ENCODE data around the gene GPR89A.

GPR89A gene

DNA sequence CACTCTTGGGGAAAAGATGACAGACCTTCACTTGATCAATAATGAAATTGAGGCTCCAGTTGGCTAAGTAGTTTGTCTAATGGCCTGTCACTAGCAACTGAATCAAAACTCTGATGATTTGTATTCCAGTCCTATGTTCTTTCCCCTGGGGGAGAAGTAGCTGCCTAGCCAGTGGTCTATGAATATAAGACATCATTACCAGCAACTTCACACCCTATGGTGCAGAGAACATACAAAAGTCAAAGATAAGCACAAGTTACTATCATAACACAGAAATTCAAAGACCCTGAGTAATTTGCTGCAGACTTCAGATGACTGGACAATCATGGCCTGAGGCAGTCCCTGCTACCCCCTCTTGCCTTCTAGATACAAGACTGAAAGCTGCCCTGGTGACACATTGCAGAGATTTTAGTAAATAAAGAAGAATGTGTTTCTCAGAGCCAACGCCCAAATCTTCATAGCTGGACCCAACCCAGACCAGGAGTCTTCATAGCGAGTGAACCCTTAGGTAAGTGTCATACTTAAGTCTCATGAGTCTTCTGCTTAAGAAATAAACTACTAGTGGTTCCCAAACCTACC lies 98.4 kb downstream of the GPR89A start:
- Histone ChIP-seq H3F3A (ENCODE audit: insufficient read depth, low read length) (no peaks in the 10 kb centered on the region), H3K9me2 (ENCODE audit: low read depth, low read length) (no peaks in the 10 kb centered on the region), H3K36me3 (ENCODE audit: insufficient read depth, low read length) (no peaks in the 10 kb centered on the region), H3K4me2 (ENCODE audit: low read length) (no peak overlapping the region), H3K27ac (ENCODE audit: low read depth, low read length, poor library complexity, severe bottlenecking) (no peak overlapping the region), H4K20me1 (ENCODE audit: insufficient read depth, low read length) (no peaks in the 10 kb centered on the region), H3K27me3 (ENCODE audit: insufficient read depth, low read length) (no peaks in the 10 kb centered on the region), H3K79me2 (ENCODE audit: insufficient read depth, low read length) (no peaks in the 10 kb centered on the region), H3K9me3 (ENCODE audit: low read length) (no peaks in the 10 kb centered on the region), H3K4me3 (ENCODE audit: low read depth, low read length, poor library complexity, severe bottlenecking) (no peak overlapping the region), H2AFZ (ENCODE audit: low read length) (no peak overlapping the region), H3K4me1 (ENCODE audit: insufficient read depth, low read length, severe bottlenecking) (no peaks in the 10 kb centered on the region), H3K9ac (ENCODE audit: low read length) (no peak overlapping the region)
- TF ChIP-seq CTCF (IDR thresholded peaks at IDR 0.05; ENCODE audit: low read length) (no peak), EZH2 (IDR thresholded peaks at IDR 0.05; ENCODE audit: borderline replicate concordance, low read length) (no peak)

DNA sequence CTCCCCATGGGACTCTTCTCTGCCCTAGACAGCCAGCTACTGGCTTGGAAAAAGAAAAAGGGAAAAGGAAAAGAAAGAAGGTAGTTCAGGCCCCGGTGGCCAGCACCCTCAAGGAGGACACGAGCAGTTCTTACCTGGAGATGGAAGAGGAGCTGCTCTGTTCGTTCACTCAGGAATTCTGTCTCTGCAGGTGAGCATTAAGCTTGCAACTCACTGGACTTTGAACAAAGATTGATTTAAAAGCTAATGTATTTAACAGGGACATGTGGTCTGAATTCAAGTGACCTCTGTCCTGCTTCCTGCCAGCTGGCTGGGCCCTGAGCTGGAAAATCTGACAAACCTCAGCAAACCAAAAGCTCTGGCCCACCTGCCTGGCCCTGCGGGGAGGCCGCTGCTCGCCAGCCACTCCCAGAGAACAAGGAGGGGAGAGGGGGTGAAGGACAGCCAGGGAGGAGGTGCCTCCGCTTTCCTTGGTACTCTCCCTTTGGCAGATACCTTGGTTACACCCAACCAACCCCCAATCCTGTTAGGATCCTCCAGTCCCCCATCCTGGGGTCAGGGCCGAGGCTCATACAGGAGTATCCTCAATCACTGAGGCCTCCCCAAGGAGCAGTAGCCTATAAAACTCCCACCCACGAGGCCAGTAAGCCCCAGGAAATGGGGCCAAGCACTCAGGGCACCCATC lies 99.5 kb downstream of the GPR89A start, which contains the start of gene PDZK1:
TSS of gene PDZK1 (minus strand) at position 186 of the 685 bp plus-strand sequence. CDS start 19,347 bp downstream, outside the sequence.
- H3K4me3 ChIP-seq (ENCODE audit: low read depth, low read length, poor library complexity, severe bottlenecking) = no peak within 1 kb of the TSS
- no peaks in the 10 kb centered on the region for H3K4me1 ChIP-seq (ENCODE audit: insufficient read depth, low read length, severe bottlenecking)
- H3K27ac ChIP-seq (ENCODE audit: low read depth, low read length, poor library complexity, severe bottlenecking) = no peak within 1 kb of the TSS
- H3F3A ChIP-seq (ENCODE audit: insufficient read depth, low read length) = no peaks in the 10 kb centered on the region
- no peaks in the 10 kb centered on the region for H4K20me1 ChIP-seq (ENCODE audit: insufficient read depth, low read length)
- no peaks in the 10 kb centered on the region for H3K27me3 ChIP-seq (ENCODE audit: insufficient read depth, low read length)
- no peaks in the 10 kb centered on the region for H3K9me3 ChIP-seq (ENCODE audit: low read length)
- H3K4me2 ChIP-seq (ENCODE audit: low read length) = no peak within 1 kb of the TSS
- H3K79me2 ChIP-seq (ENCODE audit: insufficient read depth, low read length) = no peaks in the 10 kb centered on the region
- H3K9me2 ChIP-seq (ENCODE audit: low read depth, low read length) = no peaks in the 10 kb centered on the region
- TF ChIP-seq EZH2 (IDR thresholded peaks at IDR 0.05; ENCODE audit: borderline replicate concordance, low read length) (no peak), CTCF (IDR thresholded peaks at IDR 0.05; ENCODE audit: low read length) (no peak)
- H2AFZ ChIP-seq (ENCODE audit: low read length) = no peak within 1 kb of the TSS
- H3K9ac ChIP-seq (ENCODE audit: low read length) = no peak within 1 kb of the TSS
- no peaks in the 10 kb centered on the region for H3K36me3 ChIP-seq (ENCODE audit: insufficient read depth, low read length)

- Histone ChIP-seq H3K4me1 (ENCODE audit: insufficient read depth, low read length, severe bottlenecking) (no peaks in the 10 kb centered on the region), H3K27me3 (ENCODE audit: insufficient read depth, low read length) (no peaks in the 10 kb centered on the region), H3K9me2 (ENCODE audit: low read depth, low read length) (no peaks in the 10 kb centered on the region), H3K36me3 (ENCODE audit: insufficient read depth, low read length) (no peaks in the 10 kb centered on the region), H4K20me1 (ENCODE audit: insufficient read depth, low read length) (no peaks in the 10 kb centered on the region), H3K9me3 (ENCODE audit: low read length) (no peaks in the 10 kb centered on the region), H3K4me3 (ENCODE audit: low read depth, low read length, poor library complexity, severe bottlenecking) (no peak overlapping the region), H2AFZ (ENCODE audit: low read length) (no peak overlapping the region), H3F3A (ENCODE audit: insufficient read depth, low read length) (no peaks in the 10 kb centered on the region), H3K4me2 (ENCODE audit: low read length) (no peak overlapping the region), H3K79me2 (ENCODE audit: insufficient read depth, low read length) (no peaks in the 10 kb centered on the region), H3K9ac (ENCODE audit: low read length) (no peak overlapping the region), H3K27ac (ENCODE audit: low read depth, low read length, poor library complexity, severe bottlenecking) (no peak overlapping the region)
- no peak for TF ChIP-seq EZH2 (IDR thresholded peaks at IDR 0.05; ENCODE audit: borderline replicate concordance, low read length)
- no peak for TF ChIP-seq CTCF (IDR thresholded peaks at IDR 0.05; ENCODE audit: low read length)
Measured at GRCh38 chr1:145708063-145708462, 100.3 kb downstream of the GPR89A start.

All from OCI-LY1 (cell line).